ENCODE results near the gene CCDC122.

CCDC122 gene

DNA sequence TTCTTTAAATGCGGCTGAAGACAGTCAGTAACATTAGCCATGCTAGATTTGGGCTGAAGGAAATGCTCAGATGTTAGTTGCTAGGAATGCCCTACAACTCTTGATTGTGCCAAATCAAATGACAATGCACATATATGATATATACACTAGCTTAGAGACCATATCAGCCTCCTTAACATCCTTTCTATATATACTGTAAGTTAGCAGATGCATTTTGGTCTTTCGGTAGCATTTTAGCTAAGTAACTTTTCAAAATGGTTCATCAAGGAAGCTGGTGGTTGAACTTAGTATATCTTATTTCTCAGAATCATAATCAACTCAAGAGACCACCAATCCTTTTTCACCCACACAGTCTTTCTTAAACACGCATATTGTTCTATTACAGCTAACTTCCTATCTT, 78.7 kb downstream of the CCDC122 start:
- Histone ChIP-seq H3K4me2 (ENCODE audit: insufficient read depth, low read length) (no peak overlapping the region), H3K9ac (ENCODE audit: low read depth, low read length) (no peak overlapping the region), H3K27me3 (ENCODE audit: insufficient read depth, low read length, poor library complexity) (no peaks in the 10 kb centered on the region), H3K9me3 (ENCODE audit: insufficient read depth, low read length, severe bottlenecking) (no peaks in the 10 kb centered on the region), H3K36me3 (ENCODE audit: insufficient read depth, low read length) (no peaks in the 10 kb centered on the region), H4K20me1 (ENCODE audit: insufficient read depth, low read length) (no peaks in the 10 kb centered on the region), H3K4me3 (ENCODE audit: low read depth in 1 of 2, low read length in 2 of 2) (no peak overlapping the region), H2AFZ (ENCODE audit: low read depth, low read length) (no peak overlapping the region), H3K79me2 (ENCODE audit: insufficient read depth, low read length) (no peaks in the 10 kb centered on the region), H3K27ac (ENCODE audit: low read length) (no peak overlapping the region), H3K4me1 (ENCODE audit: insufficient read depth, low read length) (no peaks in the 10 kb centered on the region)
- DNase-seq (no peak), ATAC-seq (ENCODE audit: insufficient read depth, low read depth) (no peak)
- no peak for TF ChIP-seq EZH2 (IDR thresholded peaks at IDR 0.05; ENCODE audit: borderline replicate concordance, low read depth, low read length, severe bottlenecking)
- no peak for TF ChIP-seq CTCF (IDR thresholded peaks at IDR 0.05; ENCODE audit: borderline replicate concordance, extremely low read depth, low read length, poor library complexity, severe bottlenecking)

- Histone ChIP-seq H3K27ac (ENCODE audit: low read length) (no peak overlapping the region), H3K9ac (ENCODE audit: low read depth, low read length) (no peak overlapping the region)
- TF ChIP-seq CTCF (IDR thresholded peaks at IDR 0.05; ENCODE audit: borderline replicate concordance, extremely low read depth, low read length, poor library complexity, severe bottlenecking) (no peak), EZH2 (IDR thresholded peaks at IDR 0.05; ENCODE audit: borderline replicate concordance, low read depth, low read length, severe bottlenecking) (no peak)
Measured at GRCh38 chr13:43799191-43799590, 80.3 kb downstream of the CCDC122 start.

DNA sequence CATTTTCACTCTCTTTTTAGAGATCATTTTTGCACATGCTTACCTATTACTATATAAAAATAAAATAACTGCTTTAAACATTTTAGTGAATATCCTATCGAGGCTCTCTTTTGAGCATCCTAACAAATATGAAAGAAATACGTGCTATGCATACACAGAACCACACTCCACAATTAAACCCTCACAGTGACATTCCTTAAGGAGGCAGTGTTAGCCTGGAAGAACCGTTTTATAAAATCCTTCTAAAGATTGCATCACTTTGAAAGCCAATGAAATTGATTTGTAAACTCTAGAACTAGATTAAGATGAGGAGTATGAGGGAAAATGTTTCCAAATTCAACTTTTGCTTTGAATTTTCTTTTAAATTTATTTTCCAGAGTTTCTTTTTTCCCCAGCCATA, 81.7 kb downstream of the CCDC122 start:
- Histone ChIP-seq H4K20me1 (ENCODE audit: insufficient read depth, low read length) (no peaks in the 10 kb centered on the region), H3K36me3 (ENCODE audit: insufficient read depth, low read length) (no peaks in the 10 kb centered on the region), H3K27me3 (ENCODE audit: insufficient read depth, low read length, poor library complexity) (no peaks in the 10 kb centered on the region), H3K9ac (ENCODE audit: low read depth, low read length) (no peak overlapping the region), H3K9me3 (ENCODE audit: insufficient read depth, low read length, severe bottlenecking) (no peaks in the 10 kb centered on the region), H3K4me2 (ENCODE audit: insufficient read depth, low read length) (no peak overlapping the region), H3K4me1 (ENCODE audit: insufficient read depth, low read length) (no peaks in the 10 kb centered on the region), H3K4me3 (ENCODE audit: low read depth in 1 of 2, low read length in 2 of 2) (no peak overlapping the region), H3K79me2 (ENCODE audit: insufficient read depth, low read length) (no peaks in the 10 kb centered on the region), H2AFZ (ENCODE audit: low read depth, low read length) (no peak overlapping the region), H3K27ac (ENCODE audit: low read length) (no peak overlapping the region)
- DNase-seq, result no peak
- ATAC-seq (ENCODE audit: insufficient read depth, low read depth), result no peak
- TF ChIP-seq EZH2 (IDR thresholded peaks at IDR 0.05; ENCODE audit: borderline replicate concordance, low read depth, low read length, severe bottlenecking) (no peak), CTCF (IDR thresholded peaks at IDR 0.05; ENCODE audit: borderline replicate concordance, extremely low read depth, low read length, poor library complexity, severe bottlenecking) (no peak)

More at GRCh38 chr13:43799191-43799590, 80.3 kb downstream of the CCDC122 start:
- Histone ChIP-seq H3K4me3 (ENCODE audit: low read depth in 1 of 2, low read length in 2 of 2) (no peak overlapping the region), H3K4me2 (ENCODE audit: insufficient read depth, low read length) (no peak overlapping the region), H3K79me2 (ENCODE audit: insufficient read depth, low read length) (no peaks in the 10 kb centered on the region), H2AFZ (ENCODE audit: low read depth, low read length) (no peak overlapping the region), H3K27me3 (ENCODE audit: insufficient read depth, low read length, poor library complexity) (no peaks in the 10 kb centered on the region), H3K36me3 (ENCODE audit: insufficient read depth, low read length) (no peaks in the 10 kb centered on the region), H4K20me1 (ENCODE audit: insufficient read depth, low read length) (no peaks in the 10 kb centered on the region), H3K4me1 (ENCODE audit: insufficient read depth, low read length) (no peaks in the 10 kb centered on the region), H3K9me3 (ENCODE audit: insufficient read depth, low read length, severe bottlenecking) (no peaks in the 10 kb centered on the region)
- ATAC-seq (ENCODE audit: insufficient read depth, low read depth) (no peak), DNase-seq (no peak)

DNA sequence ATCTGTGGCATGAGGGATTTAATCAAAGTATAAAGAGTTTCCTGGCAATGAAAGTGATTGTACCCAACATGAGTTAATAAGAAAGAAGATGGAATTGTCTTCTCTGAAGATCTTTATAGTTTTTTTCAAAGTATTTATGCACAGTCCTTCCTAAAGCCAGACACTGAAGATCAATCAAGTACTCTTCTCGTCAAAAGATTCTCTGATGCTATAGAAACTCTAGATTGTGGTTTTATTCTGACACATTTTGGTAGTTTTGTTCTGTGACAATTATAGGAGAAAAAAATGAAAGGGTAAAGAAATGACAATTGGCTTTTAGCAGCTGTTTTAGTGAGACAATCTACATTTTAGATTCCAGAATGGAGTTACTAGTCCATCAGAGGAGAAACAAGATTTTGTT, 82.4 kb downstream of the CCDC122 start:
- no peak overlapping the region for H3K27ac ChIP-seq (ENCODE audit: low read length)
- TF ChIP-seq CTCF (IDR thresholded peaks at IDR 0.05; ENCODE audit: borderline replicate concordance, extremely low read depth, low read length, poor library complexity, severe bottlenecking), result no peak
- no peak for TF ChIP-seq EZH2 (IDR thresholded peaks at IDR 0.05; ENCODE audit: borderline replicate concordance, low read depth, low read length, severe bottlenecking)
- no peaks in the 10 kb centered on the region for H4K20me1 ChIP-seq (ENCODE audit: insufficient read depth, low read length)
- no peak overlapping the region for H3K4me2 ChIP-seq (ENCODE audit: insufficient read depth, low read length)
- H3K4me1 ChIP-seq (ENCODE audit: insufficient read depth, low read length), result no peaks in the 10 kb centered on the region
- H3K9me3 ChIP-seq (ENCODE audit: insufficient read depth, low read length, severe bottlenecking), result no peaks in the 10 kb centered on the region
- H3K27me3 ChIP-seq (ENCODE audit: insufficient read depth, low read length, poor library complexity), result no peaks in the 10 kb centered on the region
- no peak overlapping the region for H3K9ac ChIP-seq (ENCODE audit: low read depth, low read length)
- H3K36me3 ChIP-seq (ENCODE audit: insufficient read depth, low read length), result no peaks in the 10 kb centered on the region
- no peaks in the 10 kb centered on the region for H3K79me2 ChIP-seq (ENCODE audit: insufficient read depth, low read length)
- no peak overlapping the region for H2AFZ ChIP-seq (ENCODE audit: low read depth, low read length)
- no peak for DNase-seq
- H3K4me3 ChIP-seq (ENCODE audit: low read depth in 1 of 2, low read length in 2 of 2), result no peak overlapping the region
- no peak for ATAC-seq (ENCODE audit: insufficient read depth, low read depth)

Measured in DND-41 (cell line).